Left forelimb (tissue), 1 donor: Measurements from ENCODE around the gene PRSS33.

Experiments used
- DNase-seq: peaks from one replicate; pipeline ENCODE4 v3.0.0-alpha.2; 2018; ENCODE audit warnings: low spot score

The PRSS33 gene

GRCh38 chr16:2741168-2741567, 46.2 kb downstream of the PRSS33 start:
- DNase-seq = no peak

- DNase-seq = no peak
Measured at GRCh38 chr16:2740476-2740875, 46.9 kb downstream of the PRSS33 start.

DNA sequence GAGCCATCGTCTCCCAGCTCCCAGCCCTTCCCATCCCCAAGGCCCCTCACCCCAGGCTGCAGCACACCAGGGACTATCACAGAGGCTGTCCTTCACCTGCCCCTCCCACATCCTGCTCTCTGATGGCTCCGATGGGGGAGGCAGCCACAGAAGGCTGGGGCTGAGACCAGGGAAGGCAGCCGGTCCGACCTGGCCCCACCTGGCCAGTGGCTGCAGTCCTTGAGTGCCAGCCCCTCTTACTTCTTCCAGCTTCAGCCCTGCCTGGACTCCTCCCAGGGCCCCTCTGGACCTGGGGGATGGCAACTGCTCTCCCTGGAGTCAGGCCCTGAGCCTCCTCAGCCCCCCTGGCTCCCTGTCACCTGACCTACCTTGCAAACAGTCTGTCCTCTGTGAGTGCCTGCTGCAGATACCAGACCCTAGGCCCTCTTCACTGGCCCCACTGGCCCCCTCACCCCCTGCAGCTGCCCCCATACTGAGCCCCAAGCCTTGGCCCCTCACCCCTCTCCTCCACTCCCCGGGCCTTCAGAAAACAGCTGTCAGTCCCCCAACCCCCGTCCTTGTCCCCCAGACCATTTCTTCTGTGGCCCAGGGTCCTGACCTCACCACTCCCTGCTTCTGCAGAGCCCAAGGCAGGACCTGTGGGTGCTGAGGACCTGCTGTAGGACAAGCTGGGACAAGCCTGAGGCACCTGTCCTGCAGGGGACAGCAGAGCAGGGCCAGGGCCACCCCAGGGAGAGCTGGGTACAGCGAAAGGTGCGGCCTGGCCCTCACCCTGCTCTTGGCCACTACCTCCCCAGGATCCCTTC, 47.5 kb downstream of the PRSS33 start:
- no peak for DNase-seq

- no peak for DNase-seq
Measured at GRCh38 chr16:2738615-2739014, 48.7 kb downstream of the PRSS33 start.

DNA sequence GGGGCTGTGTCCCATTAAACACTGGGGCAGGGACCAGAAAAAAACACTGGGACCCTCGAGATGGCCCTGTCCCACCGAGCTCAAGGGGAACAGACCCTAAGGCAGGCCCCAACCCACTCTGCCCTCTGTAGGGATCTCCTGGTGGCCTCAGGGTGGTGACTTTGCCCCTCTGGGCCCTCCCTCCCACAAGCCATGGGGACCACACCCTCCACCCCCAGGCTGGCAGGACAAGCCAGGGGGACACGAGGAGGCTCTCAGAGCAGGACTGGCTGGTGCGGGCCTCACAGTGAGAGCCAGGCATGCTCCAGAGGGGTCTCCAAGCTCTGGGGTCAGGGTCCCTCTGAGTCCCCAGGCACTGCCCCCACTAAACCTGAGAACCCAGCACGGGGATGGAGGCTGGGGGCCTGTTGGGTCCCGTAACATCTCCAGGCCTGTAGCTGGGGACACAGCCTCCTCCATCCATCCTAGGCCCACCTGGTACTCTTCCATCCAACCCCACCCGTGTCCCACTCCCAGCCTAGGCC, 49.4 kb downstream of the PRSS33 start:
- no peak for DNase-seq

DNA sequence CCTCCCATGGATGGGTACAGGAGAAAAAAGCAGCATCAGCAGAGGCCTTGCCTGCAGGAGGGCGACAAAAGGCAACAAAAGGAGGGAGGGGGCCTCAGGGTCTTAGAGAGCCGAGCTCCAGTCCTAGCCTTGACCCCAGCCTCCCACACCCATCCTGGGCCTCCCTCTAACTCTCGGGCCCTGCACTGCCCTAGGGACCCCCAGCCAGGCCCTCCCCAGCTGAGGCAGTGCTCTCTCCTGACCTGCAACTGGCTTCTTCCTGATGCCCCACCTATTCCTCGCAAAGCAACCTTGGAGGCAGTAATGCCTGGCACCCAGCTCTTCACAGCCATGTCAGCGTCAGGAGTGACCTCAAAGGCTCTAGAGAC, 50.1 kb downstream of the PRSS33 start:
- DNase-seq = no peak

DNA sequence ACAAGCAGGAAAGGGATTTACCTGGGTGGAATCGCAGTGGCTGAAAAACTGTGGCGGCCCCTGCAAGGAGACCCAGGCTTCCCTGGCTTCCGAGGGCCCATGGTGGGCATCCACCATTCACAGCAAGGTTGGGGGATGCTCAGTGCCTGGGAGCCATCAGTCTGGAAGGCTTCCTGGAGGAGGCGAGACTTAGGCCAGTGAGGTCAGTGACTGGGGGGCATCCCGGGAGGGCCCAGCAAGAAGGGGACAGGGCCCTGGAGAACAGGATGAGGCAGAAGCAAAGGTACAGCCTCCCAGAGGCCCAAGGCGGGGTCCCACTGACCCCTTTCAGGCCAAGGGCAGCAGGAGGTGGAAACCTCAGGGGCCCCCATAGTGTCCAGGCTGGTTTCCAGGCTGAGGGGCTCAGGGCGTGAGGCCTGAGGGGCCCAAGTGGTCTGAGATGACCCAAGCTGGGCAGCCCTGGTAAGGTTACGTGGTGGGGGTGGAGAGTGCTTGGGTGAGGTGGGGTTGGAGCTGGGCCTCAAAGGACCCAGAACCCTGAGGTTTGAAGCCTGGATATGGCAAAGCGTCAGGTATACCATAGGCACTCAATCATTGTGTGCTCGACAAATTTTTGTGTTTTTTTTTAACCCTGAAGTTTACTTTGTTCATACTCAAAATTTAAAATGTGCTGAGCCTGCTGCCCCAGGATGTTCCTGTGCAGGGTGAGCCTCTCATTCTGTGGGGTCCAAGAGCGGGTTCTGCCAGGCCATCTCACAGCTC, 50.7 kb downstream of the PRSS33 start:
- DNase-seq = no peak

GRCh38 chr16:2734844-2735515, 52.4 kb downstream of the PRSS33 start:
- DNase-seq = no peak
